T-helper 2 cell treated with Interferon-gamma antibody and Interleukin-4, amounts not matched to agents 5 μg/mL and 100 μg/mL, for 36 hours (primary cell): ENCODE measurements around the gene PRKAR2B.

Experiments
- DNase-seq: peaks from one replicate; pipeline ENCODE4 v3.0.0; 2021; ENCODE audit warnings: low spot score
- H3K27ac Mint-ChIP-seq: one replicate; pipeline ENCODE4 v1.8.0; 2021; ENCODE audit warnings: mild to moderate bottlenecking, mixed read lengths
- H3K27me3 Mint-ChIP-seq: one replicate; pipeline ENCODE4 v1.8.0; 2021; ENCODE audit warnings: low read depth, mixed read lengths
- H3K36me3 Mint-ChIP-seq: one replicate; pipeline ENCODE4 v1.8.0; 2021; ENCODE audit warnings: low read depth, mixed read lengths
- H3K4me1 Mint-ChIP-seq: one replicate; pipeline ENCODE4 v1.8.0; 2021; ENCODE audit warnings: low read depth, mixed read lengths
- H3K4me3 Mint-ChIP-seq: one replicate; pipeline ENCODE4 v1.8.0; 2022; ENCODE audit warnings: mild to moderate bottlenecking, moderate library complexity, mixed read lengths
- H3K9me3 Mint-ChIP-seq: one replicate; pipeline ENCODE4 v1.8.0; 2021; ENCODE audit warnings: mixed read lengths

PRKAR2B gene

GRCh38 chr7:107068156-107068555, 23.7 kb downstream of the PRKAR2B start:
- Mint-ChIP-seq H3K27me3 (peaks cover 22% of the 10 kb centered on the region), H3K9me3 (no peaks in the 10 kb centered on the region), H3K4me1 (no peaks in the 10 kb centered on the region), H3K27ac (no peak overlapping the region), H3K4me3 (no peak overlapping the region), H3K36me3 (no peaks in the 10 kb centered on the region)
- no peak for DNase-seq

- Mint-ChIP-seq H3K36me3 (no peaks in the 10 kb centered on the region), H3K27ac (no peak overlapping the region), H3K4me3 (no peak overlapping the region), H3K9me3 (no peaks in the 10 kb centered on the region), H3K27me3 (peaks cover 14% of the 10 kb centered on the region), H3K4me1 (no peaks in the 10 kb centered on the region)
- no peak for DNase-seq
Observed at GRCh38 chr7:107069457-107069856, 25.0 kb downstream of the PRKAR2B start.

GRCh38 chr7:107070710-107071109, 26.2 kb downstream of the PRKAR2B start:
- Mint-ChIP-seq H3K4me1 (no peaks in the 10 kb centered on the region), H3K36me3 (no peaks in the 10 kb centered on the region), H3K27ac (no peak overlapping the region), H3K27me3 (peaks cover 9% of the 10 kb centered on the region), H3K9me3 (no peaks in the 10 kb centered on the region), H3K4me3 (no peak overlapping the region)
- no peak for DNase-seq

- Mint-ChIP-seq H3K9me3 (no peaks in the 10 kb centered on the region), H3K36me3 (no peaks in the 10 kb centered on the region), H3K27ac (no peak overlapping the region), H3K4me1 (no peaks in the 10 kb centered on the region), H3K4me3 (no peak overlapping the region), H3K27me3 (peaks cover 7% of the 10 kb centered on the region)
- no peak for DNase-seq
Observed at GRCh38 chr7:107071129-107071528, 26.6 kb downstream of the PRKAR2B start.

GRCh38 chr7:107072133-107072532, 27.6 kb downstream of the PRKAR2B start:
- no peak overlapping the region for H3K4me3 Mint-ChIP-seq
- H3K27ac Mint-ChIP-seq, result no peak overlapping the region
- DNase-seq, result no peak
- H3K9me3 Mint-ChIP-seq, result no peaks in the 10 kb centered on the region
- no peaks in the 10 kb centered on the region for H3K36me3 Mint-ChIP-seq
- H3K4me1 Mint-ChIP-seq, result no peaks in the 10 kb centered on the region
- H3K27me3 Mint-ChIP-seq, result peaks cover 7% of the 10 kb centered on the region

GRCh38 chr7:107075863-107076574, 31.5 kb downstream of the PRKAR2B start:
- Mint-ChIP-seq H3K4me1 (no peaks in the 10 kb centered on the region), H3K27ac (no peak overlapping the region), H3K4me3 (no peak overlapping the region), H3K36me3 (no peaks in the 10 kb centered on the region), H3K27me3 (peaks cover 3% of the 10 kb centered on the region), H3K9me3 (no peaks in the 10 kb centered on the region)
- DNase-seq, result no peak

GRCh38 chr7:107076781-107077698, 32.5 kb downstream of the PRKAR2B start:
- no peak overlapping the region for H3K4me3 Mint-ChIP-seq
- no peaks in the 10 kb centered on the region for H3K36me3 Mint-ChIP-seq
- peaks cover 3% of the 10 kb centered on the region for H3K27me3 Mint-ChIP-seq
- no peaks in the 10 kb centered on the region for H3K4me1 Mint-ChIP-seq
- H3K27ac Mint-ChIP-seq, result no peak overlapping the region
- H3K9me3 Mint-ChIP-seq, result no peaks in the 10 kb centered on the region
- no peak for DNase-seq

GRCh38 chr7:107077699-107078516, 33.4 kb downstream of the PRKAR2B start:
- no peak overlapping the region for H3K4me3 Mint-ChIP-seq
- H3K9me3 Mint-ChIP-seq, result no peaks in the 10 kb centered on the region
- H3K4me1 Mint-ChIP-seq, result no peaks in the 10 kb centered on the region
- peaks cover 3% of the 10 kb centered on the region for H3K27me3 Mint-ChIP-seq
- DNase-seq, result no peak
- no peak overlapping the region for H3K27ac Mint-ChIP-seq
- no peaks in the 10 kb centered on the region for H3K36me3 Mint-ChIP-seq

- Mint-ChIP-seq H3K4me3 (no peak overlapping the region), H3K9me3 (no peaks in the 10 kb centered on the region), H3K27me3 (peaks cover 3% of the 10 kb centered on the region), H3K36me3 (no peaks in the 10 kb centered on the region), H3K4me1 (no peaks in the 10 kb centered on the region), H3K27ac (no peak overlapping the region)
- no peak for DNase-seq
Observed at GRCh38 chr7:107078517-107078966, 34.0 kb downstream of the PRKAR2B start.

GRCh38 chr7:107079212-107079940, 34.9 kb downstream of the PRKAR2B start:
- Mint-ChIP-seq H3K36me3 (no peaks in the 10 kb centered on the region), H3K27me3 (peaks cover 3% of the 10 kb centered on the region), H3K27ac (no peak overlapping the region), H3K4me1 (no peaks in the 10 kb centered on the region), H3K9me3 (no peaks in the 10 kb centered on the region), H3K4me3 (no peak overlapping the region)
- DNase-seq, result no peak

GRCh38 chr7:107080099-107080505, 35.6 kb downstream of the PRKAR2B start:
- Mint-ChIP-seq H3K36me3 (no peaks in the 10 kb centered on the region), H3K27ac (no peak overlapping the region), H3K4me3 (no peak overlapping the region), H3K27me3 (peaks cover 3% of the 10 kb centered on the region), H3K4me1 (no peaks in the 10 kb centered on the region), H3K9me3 (no peaks in the 10 kb centered on the region)
- DNase-seq, result no peak

GRCh38 chr7:107080533-107080932, 36.0 kb downstream of the PRKAR2B start:
- DNase-seq, result no peak
- peaks cover 3% of the 10 kb centered on the region for H3K27me3 Mint-ChIP-seq
- H3K4me1 Mint-ChIP-seq, result no peaks in the 10 kb centered on the region
- H3K27ac Mint-ChIP-seq, result no peak overlapping the region
- H3K9me3 Mint-ChIP-seq, result no peaks in the 10 kb centered on the region
- no peak overlapping the region for H3K4me3 Mint-ChIP-seq
- H3K36me3 Mint-ChIP-seq, result no peaks in the 10 kb centered on the region

GRCh38 chr7:107085180-107085579, 40.7 kb downstream of the PRKAR2B start:
- DNase-seq, result no peak
- Mint-ChIP-seq H3K36me3 (no peaks in the 10 kb centered on the region), H3K27me3 (peaks cover 11% of the 10 kb centered on the region), H3K9me3 (no peaks in the 10 kb centered on the region), H3K4me1 (no peaks in the 10 kb centered on the region), H3K4me3 (no peak overlapping the region), H3K27ac (no peak overlapping the region)
